ENCODE data around the gene TASP1. TPM values are rescaled to one million over a fixed set of nuclear protein-coding genes. Genes with fewer than 3 reads are reported as not detected.
"Not testable (repeated sequence)": the region's sequence is repeated elsewhere in the genome, so short reads cannot be mapped to it uniquely, and the experiment has no call there.

The TASP1 gene
- total RNA-seq, 2 experiments from 2014 or later: 10.7 to 11.3 TPM

GRCh38 chr20:13382786-13383185 lies 255.9 kb downstream of the TASP1 start:
- no peaks in the 10 kb centered on the region for H3K27me3 Mint-ChIP-seq
- H3K4me1 Mint-ChIP-seq (ENCODE audit: low read depth): no peaks in the 10 kb centered on the region
- TF ChIP-seq, protein P1, sequence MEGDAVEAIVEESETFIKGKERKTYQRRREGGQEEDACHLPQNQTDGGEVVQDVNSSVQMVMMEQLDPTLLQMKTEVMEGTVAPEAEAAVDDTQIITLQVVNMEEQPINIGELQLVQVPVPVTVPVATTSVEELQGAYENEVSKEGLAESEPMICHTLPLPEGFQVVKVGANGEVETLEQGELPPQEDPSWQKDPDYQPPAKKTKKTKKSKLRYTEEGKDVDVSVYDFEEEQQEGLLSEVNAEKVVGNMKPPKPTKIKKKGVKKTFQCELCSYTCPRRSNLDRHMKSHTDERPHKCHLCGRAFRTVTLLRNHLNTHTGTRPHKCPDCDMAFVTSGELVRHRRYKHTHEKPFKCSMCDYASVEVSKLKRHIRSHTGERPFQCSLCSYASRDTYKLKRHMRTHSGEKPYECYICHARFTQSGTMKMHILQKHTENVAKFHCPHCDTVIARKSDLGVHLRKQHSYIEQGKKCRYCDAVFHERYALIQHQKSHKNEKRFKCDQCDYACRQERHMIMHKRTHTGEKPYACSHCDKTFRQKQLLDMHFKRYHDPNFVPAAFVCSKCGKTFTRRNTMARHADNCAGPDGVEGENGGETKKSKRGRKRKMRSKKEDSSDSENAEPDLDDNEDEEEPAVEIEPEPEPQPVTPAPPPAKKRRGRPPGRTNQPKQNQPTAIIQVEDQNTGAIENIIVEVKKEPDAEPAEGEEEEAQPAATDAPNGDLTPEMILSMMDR (IDR thresholded peaks at IDR 0.05): no peak
- Histone ChIP-seq H3K4me3 (ENCODE audit: low read length) (no peak overlapping the region), H3K9me3 (ENCODE audit: control insufficient read depth in 1 of 2, insufficient read depth in 1 of 2, low read length in 2 of 2) (peaks cover 19 to 24% of the 10 kb centered on the region in 2 experiments), H3K36me3 (ENCODE audit: insufficient read depth, low read length) (peaks cover 3% of the 10 kb centered on the region), H3K27me3 (ENCODE audit: control insufficient read depth in 1 of 2, insufficient read depth in 2 of 2, low read length in 2 of 2) (no peaks in the 10 kb centered on the region), H3K4me1 (ENCODE audit: insufficient read depth, low read length) (no peaks in the 10 kb centered on the region), H3K27ac (ENCODE audit: low read depth in 1 of 2, low read length in 2 of 2) (no peak overlapping the region)
- DNase-seq: no peak
- ATAC-seq (ENCODE audit: poor library complexity): no peak
- ChIA-PET CTCF (no interaction called here), POLR2A (no interaction called here)
- peaks cover 30% of the 10 kb centered on the region for H3K9me3 Mint-ChIP-seq
- no peak overlapping the region for H3K27ac Mint-ChIP-seq
- H3K4me3 Mint-ChIP-seq: no peak overlapping the region
- H3K36me3 Mint-ChIP-seq (ENCODE audit: low read depth): peaks cover 58% of the 10 kb centered on the region
- intact Hi-C loops (cut with DNase I, micrococcal nuclease): no loop called here

- H3K27me3 ChIP-seq (ENCODE audit: control insufficient read depth in 1 of 2, insufficient read depth in 2 of 2, low read length in 2 of 2); intact Hi-C loops (cut with DNase I, micrococcal nuclease); H3K27me3 Mint-ChIP-seq; POLR2A ChIA-PET; H3K27ac Mint-ChIP-seq; H3K27ac ChIP-seq (ENCODE audit: low read depth in 1 of 2, low read length in 2 of 2); ATAC-seq (ENCODE audit: poor library complexity); DNase-seq; H3K36me3 ChIP-seq (ENCODE audit: insufficient read depth, low read length); H3K4me3 Mint-ChIP-seq; H3K4me3 ChIP-seq (ENCODE audit: low read length); CTCF ChIA-PET; H3K4me1 Mint-ChIP-seq (ENCODE audit: low read depth); H3K4me1 ChIP-seq (ENCODE audit: insufficient read depth, low read length): not testable (repeated sequence)
- H3K9me3 Mint-ChIP-seq: peaks cover 27% of the 10 kb centered on the region
- H3K36me3 Mint-ChIP-seq (ENCODE audit: low read depth): peaks cover 41% of the 10 kb centered on the region
- H3K9me3 ChIP-seq (ENCODE audit: control insufficient read depth in 1 of 2, insufficient read depth in 1 of 2, low read length in 2 of 2): peaks cover 19 to 21% of the 10 kb centered on the region in 2 experiments
These were observed 258.1 kb downstream of the TASP1 start for GRCh38 chr20:13380497-13381229.

DNA sequence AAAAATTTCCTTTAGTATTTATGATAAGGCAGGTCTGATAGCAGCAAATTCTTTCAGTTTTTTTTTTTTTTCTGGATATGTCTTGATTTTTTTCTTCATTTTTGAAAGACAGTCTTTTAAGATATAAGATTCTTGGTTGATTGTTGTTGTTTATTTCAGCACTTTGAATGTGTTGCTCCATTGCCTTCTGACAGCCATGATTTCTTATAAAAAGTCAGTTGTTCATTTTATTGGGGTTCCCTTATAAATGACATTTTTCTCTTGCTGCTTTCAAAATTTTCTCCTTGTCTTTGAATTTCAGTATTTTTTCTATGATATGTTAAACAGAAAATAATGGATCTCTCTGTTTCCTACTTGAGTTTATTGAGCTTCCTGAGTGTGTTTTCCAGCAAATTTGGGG lies 265.3 kb downstream of the TASP1 start:
- Histone ChIP-seq H3K4me3 (ENCODE audit: low read length) (no peak overlapping the region), H3K36me3 (ENCODE audit: insufficient read depth, low read length) (no peaks in the 10 kb centered on the region), H3K27me3 (ENCODE audit: control insufficient read depth in 1 of 2, insufficient read depth in 2 of 2, low read length in 2 of 2) (no peaks in the 10 kb centered on the region), H3K4me1 (ENCODE audit: insufficient read depth, low read length) (no peaks in the 10 kb centered on the region), H3K9me3 (ENCODE audit: control insufficient read depth in 1 of 2, insufficient read depth in 1 of 2, low read length in 2 of 2) (peaks cover 8 to 10% of the 10 kb centered on the region in 2 experiments), H3K27ac (ENCODE audit: low read depth in 1 of 2, low read length in 2 of 2) (no peak overlapping the region)
- H3K27ac Mint-ChIP-seq: no peak overlapping the region
- CTCF ChIA-PET: no interaction called here
- no peak overlapping the region for H3K4me3 Mint-ChIP-seq
- POLR2A ChIA-PET: no interaction called here
- DNase-seq (no peak), ATAC-seq (ENCODE audit: poor library complexity) (no peak)
- H3K4me1 Mint-ChIP-seq (ENCODE audit: low read depth): no peaks in the 10 kb centered on the region
- H3K9me3 Mint-ChIP-seq: peaks cover 15% of the 10 kb centered on the region
- peaks cover 5% of the 10 kb centered on the region for H3K36me3 Mint-ChIP-seq (ENCODE audit: low read depth)
- intact Hi-C loops (cut with DNase I, micrococcal nuclease): no loop called here
- H3K27me3 Mint-ChIP-seq: no peaks in the 10 kb centered on the region
- TF ChIP-seq, protein P1 (IDR thresholded peaks at IDR 0.05): no peak
